ENCODE measurements around the gene MIER1.

- TF ChIP-seq CTCF (IDR thresholded peaks at IDR 0.05) (no peak), EZH2 (IDR thresholded peaks at IDR 0.05; ENCODE audit: borderline replicate concordance, insufficient read depth, low read depth, low read length, poor library complexity, severe bottlenecking) (no peak)
Observed at GRCh38 chr1:66932291-66932690, 7.5 kb downstream of the MIER1 start.

All from B cell (primary cell).